Left ventricle myocardium inferior (tissue), 1 donor: ENCODE data around the gene LRRN2. TPM values are rescaled to one million over a fixed set of nuclear protein-coding genes. Genes with fewer than 3 reads are reported as not detected.

Source experiments
- DNase-seq: peaks from one replicate; pipeline ENCODE4 v3.0.0-alpha.2; 2020
- H3K27ac ChIP-seq: fragments of 200-600 bp; replicated peaks from 2 replicates; pipeline ENCODE4 v1.8.0; 2021
- H3K27me3 ChIP-seq: fragments of 200-600 bp; 2 replicates; pipeline ENCODE4 v1.8.0; 2021; ENCODE audit warnings: low read depth
- H3K36me3 ChIP-seq: fragments of 200-600 bp; 2 replicates; pipeline ENCODE4 v1.8.0; 2021
- H3K4me1 ChIP-seq: fragments of 200-600 bp; 2 replicates; pipeline ENCODE4 v1.8.0; 2021
- H3K4me3 ChIP-seq: fragments of 200-600 bp; 2 replicates; pipeline ENCODE4 v1.8.0; 2021; ENCODE audit warnings: mild to moderate bottlenecking, moderate library complexity
- H3K9me3 ChIP-seq: fragments of 200-600 bp; replicated peaks from 2 replicates; pipeline ENCODE4 v1.8.0; 2021
- CTCF ChIP-seq: fragments of 200-600 bp; IDR thresholded peaks from 2 replicates; pipeline ENCODE4 v1.8.0; 2021; ENCODE audit warnings: antibody characterized with exemption, mild to moderate bottlenecking, borderline replicate concordance
- intact Hi-C: fragments of 100-400 bp; cut with micrococcal nuclease; formaldehyde crosslinking; loops from one replicate; pipeline ENCODE4 v1.11.0; 2022
- total RNA-seq: library from RNA; stranded (reverse); fragmentation: NEBNext Ultra II Directional; extraction: Animal tissue kit (Norgen Biotek cat#: 25700); gene quantifications from one replicate; pipeline ENCODE4 v1.2.1, GENCODE V29; 2021
- donor health status: DM: no; HTN: yes; CAD: no; lungs with severe emphysema.

LRRN2 gene
- total RNA-seq, 1 donor from 2014 or later = 1.4 TPM

DNA sequence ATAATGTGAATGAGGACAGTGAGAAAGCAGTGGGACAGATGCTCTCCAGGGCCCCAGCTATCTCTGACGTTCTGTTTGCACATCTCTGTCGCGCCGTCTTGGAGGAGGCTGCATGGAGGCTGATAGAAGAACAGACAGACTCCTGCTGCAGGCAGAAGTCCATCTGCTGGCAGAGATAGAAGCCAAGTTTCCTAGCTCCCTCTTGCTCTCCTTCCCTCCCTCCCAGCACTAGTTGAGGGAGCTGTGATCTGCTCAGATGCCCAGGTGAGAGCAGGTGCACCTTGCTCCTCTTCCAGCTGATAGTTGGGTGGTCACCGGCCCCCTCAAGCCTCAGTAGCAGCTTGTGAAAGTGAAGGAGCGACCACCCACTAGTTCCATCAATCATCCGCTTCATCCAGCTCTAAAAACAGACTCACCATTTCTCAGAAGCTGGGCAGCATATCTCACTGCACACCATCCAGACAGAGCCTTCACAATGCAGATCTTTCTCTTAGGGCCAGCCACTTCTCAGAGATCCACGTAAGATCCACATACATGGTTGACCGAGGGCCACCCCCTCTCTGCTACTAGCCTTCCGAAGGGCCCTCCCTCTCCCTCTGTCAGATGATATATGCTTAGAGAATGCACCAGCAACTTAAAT, 12.9 kb downstream of the LRRN2 start:
- intact Hi-C loops = no loop called here
- Histone ChIP-seq H3K4me3 (no peak overlapping the region), H3K9me3 (no peaks in the 10 kb centered on the region), H3K27ac (no peak overlapping the region), H3K27me3 (peaks cover 80% of the 10 kb centered on the region), H3K4me1 (no peaks in the 10 kb centered on the region), H3K36me3 (no peaks in the 10 kb centered on the region)
- no peak for DNase-seq
- TF ChIP-seq CTCF = no peak

DNA sequence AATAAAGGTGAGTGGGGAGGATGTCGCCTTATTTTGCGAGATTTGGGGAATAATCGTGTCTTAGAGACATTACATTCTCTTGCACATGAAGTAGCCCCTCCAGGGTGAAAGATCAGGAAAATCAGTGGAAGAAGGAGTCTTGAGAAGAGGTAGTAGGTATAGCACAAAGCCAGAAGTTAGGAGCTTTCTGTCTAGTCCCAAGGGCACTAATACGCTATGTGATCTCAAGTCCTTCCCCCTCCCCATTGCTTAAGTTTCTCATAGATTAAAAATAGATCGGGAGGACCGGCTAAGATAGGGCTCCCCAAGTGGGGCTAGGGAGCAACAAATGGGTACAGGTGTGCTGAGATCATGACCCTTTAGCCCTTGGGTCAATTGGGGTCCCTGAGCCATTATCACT, 13.5 kb downstream of the LRRN2 start:
- Histone ChIP-seq H3K27me3 (peaks cover 80% of the 10 kb centered on the region), H3K4me1 (no peaks in the 10 kb centered on the region), H3K4me3 (no peak overlapping the region), H3K36me3 (no peaks in the 10 kb centered on the region), H3K9me3 (no peaks in the 10 kb centered on the region), H3K27ac (no peak overlapping the region)
- TF ChIP-seq CTCF = no peak
- intact Hi-C loops = no loop called here
- DNase-seq = no peak

- intact Hi-C loops = no loop called here
- Histone ChIP-seq H3K4me1 (no peaks in the 10 kb centered on the region), H3K27me3 (peaks cover 85% of the 10 kb centered on the region), H3K4me3 (no peak overlapping the region), H3K9me3 (no peaks in the 10 kb centered on the region), H3K36me3 (no peaks in the 10 kb centered on the region), H3K27ac (no peak overlapping the region)
- no peak for DNase-seq
- TF ChIP-seq CTCF = no peak
Measured at GRCh38 chr1:204670152-204670927, 15.2 kb downstream of the LRRN2 start.

DNA sequence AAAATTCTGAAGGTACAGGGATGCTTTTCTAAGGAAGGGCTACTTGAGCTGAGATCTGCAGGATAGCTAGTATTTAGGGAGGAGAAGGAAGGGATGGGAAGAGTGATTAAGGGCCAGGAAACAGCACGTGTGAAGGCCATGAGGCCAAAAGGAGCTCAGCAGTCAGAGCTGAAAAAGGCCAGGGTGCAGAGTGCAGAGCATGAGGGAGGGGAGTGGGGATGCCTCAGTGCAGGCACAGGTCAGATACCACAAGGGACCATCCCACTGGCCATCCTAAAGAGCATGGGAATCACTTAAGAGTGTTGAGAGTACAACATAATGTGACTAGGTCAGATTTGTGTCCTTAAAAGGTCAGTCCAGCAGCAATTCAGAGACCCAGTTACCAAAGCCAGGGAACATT, 16.0 kb downstream of the LRRN2 start:
- Histone ChIP-seq H3K9me3 (no peaks in the 10 kb centered on the region), H3K36me3 (no peaks in the 10 kb centered on the region), H3K4me3 (no peak overlapping the region), H3K4me1 (no peaks in the 10 kb centered on the region), H3K27ac (no peak overlapping the region), H3K27me3 (peaks cover 86% of the 10 kb centered on the region)
- no peak for DNase-seq
- no peak for TF ChIP-seq CTCF
- intact Hi-C loops = no loop called here

DNA sequence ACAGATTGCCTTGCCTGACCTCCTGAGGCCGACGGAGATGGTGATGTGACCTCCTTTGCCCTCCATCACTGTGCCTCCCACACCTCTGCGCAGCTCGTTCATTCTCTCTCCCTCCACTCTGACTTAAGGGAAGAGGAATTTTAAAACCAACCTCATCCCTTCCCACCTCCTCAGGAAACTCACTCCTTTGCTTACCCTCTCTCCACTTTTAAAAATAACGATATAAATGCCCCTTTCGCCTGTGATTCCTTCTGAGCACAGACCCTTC, 21.2 kb downstream of the LRRN2 start:
- peaks cover 75% of the 10 kb centered on the region for H3K27me3 ChIP-seq
- H3K4me3 ChIP-seq = no peak overlapping the region
- TF ChIP-seq CTCF = no peak
- H3K9me3 ChIP-seq = no peaks in the 10 kb centered on the region
- H3K27ac ChIP-seq = no peak overlapping the region
- no peaks in the 10 kb centered on the region for H3K4me1 ChIP-seq
- no peak for DNase-seq
- intact Hi-C loops = no loop called here
- H3K36me3 ChIP-seq = no peaks in the 10 kb centered on the region
